Stimulated activated naive CD8-positive, alpha-beta T cell treated with anti-CD3 and anti-CD28 coated beads, Interleukin-15, Interleukin-2, amounts not matched to agents 100 U/mL and 50 U/mL, for 24 hours (primary cell): Measurements from ENCODE around the gene PDE9A.
A peak's percentile ranks its signal among the peaks of the same experiment; 100 is the strongest.

ENCODE experiments used
- ATAC-seq: fragments of 150-1000 bp; cut with Tn5 transposase; one replicate; pipeline ENCODE4 v1.10.0; 2021
- DNase-seq: peaks from one replicate; pipeline ENCODE4 v3.0.0; 2021

PDE9A gene

GRCh38 chr21:42672699-42673458 lies 19.5 kb downstream of the PDE9A start:
- no peak for ATAC-seq
- DNase-seq, result no peak

GRCh38 chr21:42673633-42674328 lies 20.4 kb downstream of the PDE9A start:
- ATAC-seq (no peak), DNase-seq (no peak)

DNA sequence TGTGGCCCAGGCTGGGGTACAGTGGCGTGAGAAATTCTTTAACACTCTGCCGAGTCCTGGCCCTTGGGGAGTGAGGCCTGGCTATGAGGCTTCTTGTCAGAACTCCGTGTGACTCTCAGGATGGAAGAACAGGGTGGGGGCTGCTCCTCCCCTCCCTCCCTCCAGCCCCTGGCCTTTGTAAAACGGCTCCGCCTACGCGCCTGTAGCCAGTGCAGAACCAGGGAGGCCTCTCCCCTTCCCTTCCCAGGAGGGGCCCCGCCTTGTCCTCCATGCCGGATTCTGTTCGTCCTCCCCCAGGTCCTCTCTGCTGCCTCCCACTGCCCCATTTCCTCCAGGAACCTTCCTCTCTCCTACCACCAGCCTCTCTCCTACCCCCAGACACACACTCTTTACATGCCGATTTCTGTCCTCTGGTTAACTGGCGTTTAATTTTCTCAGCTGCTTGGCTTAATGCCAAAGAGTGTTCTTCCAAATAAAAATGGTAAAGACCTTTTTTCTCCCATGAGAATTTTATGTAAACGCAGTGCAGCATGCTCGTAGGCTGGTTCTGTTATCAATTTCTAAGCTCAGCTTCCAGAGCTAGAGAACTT lies 21.0 kb downstream of the PDE9A start:
- DNase-seq, result no peak

GRCh38 chr21:42675403-42675802 lies 22.0 kb downstream of the PDE9A start:
- DNase-seq (no peak), ATAC-seq (no peak)

More for the DNA sequence above, 21.0 kb downstream of the PDE9A start:
- no peak for ATAC-seq

GRCh38 chr21:42676808-42677207 lies 23.4 kb downstream of the PDE9A start:
- no peak for DNase-seq
- ATAC-seq, result no peak

GRCh38 chr21:42677339-42678321 lies 24.2 kb downstream of the PDE9A start:
- DNase-seq (no peak), ATAC-seq (no peak)

GRCh38 chr21:42678618-42679295 lies 25.3 kb downstream of the PDE9A start:
- ATAC-seq (no peak), DNase-seq (no peak)

- DNase-seq, result no peak
- no peak for ATAC-seq
Measured at GRCh38 chr21:42679319-42680057, 26.1 kb downstream of the PDE9A start.

- no peak for DNase-seq
- no peak for ATAC-seq
Measured at GRCh38 chr21:42680058-42680330, 26.6 kb downstream of the PDE9A start.

GRCh38 chr21:42680429-42680828 lies 27.0 kb downstream of the PDE9A start:
- no peak for DNase-seq
- no peak for ATAC-seq

- DNase-seq (peak; percentile 18), ATAC-seq (no peak)
Measured at GRCh38 chr21:42681296-42682206, 28.1 kb downstream of the PDE9A start.

- DNase-seq, result no peak
Measured at GRCh38 chr21:42682661-42683210, 29.3 kb downstream of the PDE9A start.

GRCh38 chr21:42683371-42684108 lies 30.1 kb downstream of the PDE9A start:
- ATAC-seq (peak; percentile 24), DNase-seq (peak; percentile 40)

More at GRCh38 chr21:42682661-42683210, 29.3 kb downstream of the PDE9A start:
- no peak for ATAC-seq

DNA sequence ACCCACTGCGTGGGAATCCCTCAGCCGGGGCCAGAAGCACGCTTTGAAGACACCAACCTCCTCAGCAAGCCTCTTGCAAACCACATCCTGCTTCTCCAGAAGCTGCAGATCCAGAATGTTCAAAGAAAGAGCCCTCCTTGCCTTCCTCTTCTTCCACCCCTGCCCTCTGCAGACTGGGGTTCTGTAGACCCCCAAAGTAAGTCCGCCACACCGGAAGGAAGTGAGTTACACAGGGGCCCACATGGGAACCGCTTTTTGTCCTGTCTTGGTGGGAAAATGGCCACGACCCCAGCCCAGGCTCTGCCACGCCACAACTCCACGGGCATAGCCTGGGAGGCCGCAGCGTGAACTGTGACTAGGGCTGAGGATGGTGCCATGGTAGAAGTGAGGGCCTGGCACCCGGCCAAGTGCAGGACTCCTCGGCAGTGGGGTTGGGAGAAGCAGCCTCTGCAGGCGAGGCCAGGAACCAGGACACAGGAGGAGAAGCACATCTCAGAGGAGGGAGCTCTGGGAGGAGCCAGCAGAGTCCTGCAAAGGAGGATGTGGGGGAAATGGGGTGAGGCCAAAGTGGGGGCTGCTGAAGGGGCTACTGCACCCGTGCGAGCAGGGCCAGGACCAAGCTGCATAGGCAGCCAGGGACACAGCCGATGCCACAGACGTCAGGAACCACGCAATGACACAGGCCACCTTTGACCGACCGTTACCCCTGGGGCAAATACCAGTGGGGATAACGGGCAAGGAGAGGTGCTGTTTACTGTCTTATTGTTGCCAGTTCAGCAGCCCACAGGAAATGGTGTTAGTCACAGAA lies 30.9 kb downstream of the PDE9A start:
- DNase-seq (peak; percentile 47), ATAC-seq (peak; percentile 55)

DNA sequence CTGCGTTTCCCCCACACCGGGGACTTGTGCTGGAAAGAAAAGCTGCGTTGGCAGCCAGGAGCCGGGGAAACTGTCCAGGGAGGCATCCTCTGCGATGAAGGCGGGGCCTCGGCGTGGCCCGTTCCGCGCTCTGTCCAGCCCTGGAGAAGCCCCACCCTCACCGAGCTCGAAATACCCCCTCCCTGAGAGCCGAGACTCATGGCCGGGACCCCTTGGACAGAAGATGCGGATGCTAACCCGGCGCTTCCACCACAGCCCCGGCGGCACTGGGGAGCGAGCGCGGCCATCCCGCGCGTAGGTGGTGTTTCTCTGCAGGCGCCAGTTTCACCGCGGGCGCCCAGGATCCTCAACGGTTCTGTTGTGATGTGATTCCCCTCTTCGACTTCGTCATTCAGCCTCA lies 31.6 kb downstream of the PDE9A start:
- ATAC-seq, result no peak

DNA sequence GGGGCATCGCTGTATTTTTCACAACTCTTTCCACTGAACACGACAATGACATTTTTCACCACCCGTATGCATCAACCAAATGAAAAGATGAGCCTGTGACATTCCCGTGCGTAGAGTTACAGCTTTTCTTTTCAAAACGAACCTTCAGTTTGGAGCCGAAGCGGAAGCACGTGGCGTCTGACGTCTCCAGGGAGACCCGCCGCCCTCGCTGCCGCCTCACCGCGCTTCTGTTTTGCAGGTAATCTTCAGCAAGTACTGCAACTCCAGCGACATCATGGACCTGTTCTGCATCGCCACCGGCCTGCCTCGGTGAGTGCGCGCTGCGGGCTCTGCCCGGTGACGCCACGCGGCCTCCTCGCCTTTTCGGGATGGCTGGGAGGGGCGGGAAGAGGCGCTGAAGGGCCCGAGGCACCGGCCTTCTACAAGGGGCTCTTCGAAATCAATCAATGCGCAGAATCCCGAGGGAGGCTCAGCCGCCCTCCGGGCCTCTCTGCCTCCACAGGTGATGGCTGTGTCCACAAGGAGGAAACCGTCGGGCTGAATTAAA lies 32.6 kb downstream of the PDE9A start:
- ATAC-seq, result no peak
- DNase-seq, result no peak

More for the DNA sequence above, 31.6 kb downstream of the PDE9A start:
- no peak for DNase-seq

DNA sequence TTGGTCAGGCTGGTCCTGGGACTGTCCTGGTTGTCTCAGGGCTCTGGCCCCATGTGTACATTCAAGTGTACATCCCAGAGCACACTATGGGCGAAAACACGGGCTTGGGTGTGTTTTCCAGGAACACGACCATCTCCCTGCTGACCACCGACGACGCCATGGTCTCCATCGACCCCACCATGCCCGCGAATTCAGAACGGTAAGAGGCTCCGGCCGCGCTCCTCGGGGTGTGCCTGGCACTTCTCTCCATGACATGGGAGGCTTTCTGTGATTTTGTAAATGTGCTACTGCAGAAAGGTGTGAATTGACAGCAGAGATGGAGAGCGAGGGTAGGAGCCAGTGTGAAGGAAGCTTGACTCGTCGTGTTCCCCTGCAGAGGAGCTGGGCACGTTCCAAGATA lies 34.4 kb downstream of the PDE9A start:
- ATAC-seq, result no peak
- no peak for DNase-seq
